ENCODE data around the gene NRG2.

DNA sequence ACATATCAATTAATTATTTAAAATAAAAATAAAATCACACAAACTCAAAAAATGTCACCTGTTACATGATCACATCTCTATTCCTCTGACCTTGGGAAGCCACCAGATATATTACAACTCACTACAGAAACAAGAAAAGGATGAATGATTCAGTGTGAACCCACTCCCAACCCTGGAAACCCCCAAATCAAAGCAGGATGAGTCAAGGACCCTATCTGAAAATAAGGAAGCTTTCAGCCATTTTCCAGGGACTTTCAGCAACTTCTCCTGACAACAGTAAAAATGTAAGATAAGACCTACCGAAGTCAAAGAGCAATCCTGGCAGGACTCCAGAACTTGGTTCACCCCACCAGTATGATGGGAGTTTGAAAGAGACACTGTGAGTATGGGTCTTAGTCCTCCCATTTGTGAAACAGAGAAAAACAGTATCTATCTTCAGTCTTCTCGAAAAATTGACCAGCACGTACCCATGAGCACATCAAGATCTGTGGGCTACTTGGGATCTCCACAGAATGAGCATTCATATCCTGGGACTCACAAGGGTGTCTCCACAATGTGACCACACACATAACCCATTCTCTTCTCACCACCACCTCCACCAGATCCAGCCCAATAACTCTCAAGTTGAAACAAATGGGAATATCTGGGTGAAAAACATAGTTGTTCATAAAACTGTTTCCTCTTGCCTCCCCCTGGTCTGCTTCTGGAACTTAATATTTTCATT lies 9.9 kb downstream of the NRG2 start:
- TF ChIP-seq CTCF (conservative IDR thresholded peaks at IDR 0.05; ENCODE audit: low read depth, low read length) (no peak), EZH2 (IDR thresholded peaks at IDR 0.05; ENCODE audit: borderline replicate concordance, low read depth, low read length, poor library complexity, severe bottlenecking) (no peak)
